NCI-H526 (cell line): ENCODE data around the gene CACNA1H.
"Not testable (repeated sequence)": the region's sequence is repeated elsewhere in the genome, so short reads cannot be mapped to it uniquely, and the experiment has no call there.

Source experiments
- DNase-seq, 2 experiments: peaks; one replicate each; lab custom pipeline; 2025; lab: John Stamatoyannopoulos, UW

The CACNA1H gene

GRCh38 chr16:1213796-1214372 lies 61.0 kb downstream of the CACNA1H start:
- DNase-seq: no peak

GRCh38 chr16:1214719-1215118 lies 61.8 kb downstream of the CACNA1H start:
- DNase-seq: no peak

GRCh38 chr16:1215574-1216295 lies 62.8 kb downstream of the CACNA1H start:
- DNase-seq: no peak

- DNase-seq: peak in 1 of 2 experiments; percentile 81
Measured at GRCh38 chr16:1216296-1216619, 63.4 kb downstream of the CACNA1H start.

GRCh38 chr16:1216681-1217400 lies 63.9 kb downstream of the CACNA1H start:
- DNase-seq: no peak

- no peak for DNase-seq
Measured at GRCh38 chr16:1217526-1217925, 64.6 kb downstream of the CACNA1H start.

GRCh38 chr16:1218061-1218929 lies 65.4 kb downstream of the CACNA1H start:
- no peak for DNase-seq

- no peak for DNase-seq
Measured at GRCh38 chr16:1218930-1219611, 66.2 kb downstream of the CACNA1H start.

GRCh38 chr16:1220098-1220728 lies 67.3 kb downstream of the CACNA1H start:
- no peak for DNase-seq

- no peak for DNase-seq
Measured at GRCh38 chr16:1220841-1221627, 68.1 kb downstream of the CACNA1H start.

GRCh38 chr16:1221628-1222552 lies 69.0 kb downstream of the CACNA1H start:
- DNase-seq: no peak

- no peak for DNase-seq
Measured at GRCh38 chr16:1222553-1223354, 69.8 kb downstream of the CACNA1H start.

- no peak for DNase-seq
Measured at GRCh38 chr16:1223355-1224214, 70.7 kb downstream of the CACNA1H start.

GRCh38 chr16:1224558-1224957 lies 71.7 kb downstream of the CACNA1H start:
- DNase-seq: no peak

GRCh38 chr16:1225051-1225451 lies 72.1 kb downstream of the CACNA1H start, which contains the start of gene TPSG1:
TPSG1 (minus strand) TSS chr16:1225268; CDS start chr16:1225252, 16 bp downstream.
- DNase-seq: no peak

GRCh38 chr16:1225728-1226311 lies 72.9 kb downstream of the CACNA1H start:
- DNase-seq: not testable (repeated sequence)

GRCh38 chr16:1226692-1227091 lies 73.8 kb downstream of the CACNA1H start:
- not testable (repeated sequence) for DNase-seq
